ENCODE measurements around the gene G6PC3.

- TF ChIP-seq GATA3 (IDR thresholded peaks at IDR 0.05; ENCODE audit: low read depth, low read length) (no peak), GATA2 (IDR thresholded peaks at IDR 0.05; ENCODE audit: low read depth, low read length) (no peak)
Observed at GRCh38 chr17:44059101-44059892, 11.2 kb upstream of the G6PC3 start.

All from SH-SY5Y (cell line).